ENCODE results near the gene FANCC. TPM values are rescaled to one million over a fixed set of nuclear protein-coding genes. Genes with fewer than 3 reads are reported as not detected.

FANCC gene
- total RNA-seq, 4 donors from 2014 or later, result 3.4 to 12.2 (median 5.6) TPM

DNA sequence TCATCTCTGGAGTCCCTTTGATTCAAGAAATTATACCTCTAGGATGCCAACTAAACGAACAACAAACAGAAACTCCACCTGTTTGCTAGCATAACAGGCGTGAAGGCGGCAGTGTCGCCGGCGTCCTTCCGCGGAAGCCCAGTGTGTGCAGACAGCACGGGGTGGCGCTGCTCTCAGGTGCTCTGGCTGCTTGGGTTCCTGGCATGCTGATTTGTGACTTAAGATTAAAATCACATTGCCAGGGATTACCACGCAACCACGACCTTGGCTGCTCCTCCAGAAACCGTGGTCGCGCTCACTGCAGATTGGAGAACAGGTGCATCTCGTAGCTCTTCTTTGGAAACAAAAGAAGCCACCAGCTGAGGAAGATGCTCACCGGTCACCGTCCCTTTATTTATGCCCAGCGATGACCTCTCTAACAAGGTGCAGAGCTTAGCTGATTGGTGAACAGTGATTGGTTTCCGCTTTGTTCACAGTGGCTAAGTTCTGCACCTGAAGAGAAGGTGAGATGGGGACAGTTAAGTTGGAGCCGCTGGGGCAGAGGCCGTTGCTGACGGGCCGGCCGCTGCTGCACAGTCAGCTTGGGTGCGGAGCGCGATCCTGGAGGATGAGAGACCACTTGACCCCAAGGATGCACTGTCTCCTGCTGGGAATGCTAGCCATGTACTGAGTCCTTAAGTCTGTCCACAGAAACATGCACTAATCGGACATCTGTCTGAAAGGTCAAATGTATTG is 232.3 kb downstream of the FANCC start:
- TF ChIP-seq, protein P1, sequence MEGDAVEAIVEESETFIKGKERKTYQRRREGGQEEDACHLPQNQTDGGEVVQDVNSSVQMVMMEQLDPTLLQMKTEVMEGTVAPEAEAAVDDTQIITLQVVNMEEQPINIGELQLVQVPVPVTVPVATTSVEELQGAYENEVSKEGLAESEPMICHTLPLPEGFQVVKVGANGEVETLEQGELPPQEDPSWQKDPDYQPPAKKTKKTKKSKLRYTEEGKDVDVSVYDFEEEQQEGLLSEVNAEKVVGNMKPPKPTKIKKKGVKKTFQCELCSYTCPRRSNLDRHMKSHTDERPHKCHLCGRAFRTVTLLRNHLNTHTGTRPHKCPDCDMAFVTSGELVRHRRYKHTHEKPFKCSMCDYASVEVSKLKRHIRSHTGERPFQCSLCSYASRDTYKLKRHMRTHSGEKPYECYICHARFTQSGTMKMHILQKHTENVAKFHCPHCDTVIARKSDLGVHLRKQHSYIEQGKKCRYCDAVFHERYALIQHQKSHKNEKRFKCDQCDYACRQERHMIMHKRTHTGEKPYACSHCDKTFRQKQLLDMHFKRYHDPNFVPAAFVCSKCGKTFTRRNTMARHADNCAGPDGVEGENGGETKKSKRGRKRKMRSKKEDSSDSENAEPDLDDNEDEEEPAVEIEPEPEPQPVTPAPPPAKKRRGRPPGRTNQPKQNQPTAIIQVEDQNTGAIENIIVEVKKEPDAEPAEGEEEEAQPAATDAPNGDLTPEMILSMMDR (IDR thresholded peaks at IDR 0.05; ENCODE audit: low read depth), result no peak

DNA sequence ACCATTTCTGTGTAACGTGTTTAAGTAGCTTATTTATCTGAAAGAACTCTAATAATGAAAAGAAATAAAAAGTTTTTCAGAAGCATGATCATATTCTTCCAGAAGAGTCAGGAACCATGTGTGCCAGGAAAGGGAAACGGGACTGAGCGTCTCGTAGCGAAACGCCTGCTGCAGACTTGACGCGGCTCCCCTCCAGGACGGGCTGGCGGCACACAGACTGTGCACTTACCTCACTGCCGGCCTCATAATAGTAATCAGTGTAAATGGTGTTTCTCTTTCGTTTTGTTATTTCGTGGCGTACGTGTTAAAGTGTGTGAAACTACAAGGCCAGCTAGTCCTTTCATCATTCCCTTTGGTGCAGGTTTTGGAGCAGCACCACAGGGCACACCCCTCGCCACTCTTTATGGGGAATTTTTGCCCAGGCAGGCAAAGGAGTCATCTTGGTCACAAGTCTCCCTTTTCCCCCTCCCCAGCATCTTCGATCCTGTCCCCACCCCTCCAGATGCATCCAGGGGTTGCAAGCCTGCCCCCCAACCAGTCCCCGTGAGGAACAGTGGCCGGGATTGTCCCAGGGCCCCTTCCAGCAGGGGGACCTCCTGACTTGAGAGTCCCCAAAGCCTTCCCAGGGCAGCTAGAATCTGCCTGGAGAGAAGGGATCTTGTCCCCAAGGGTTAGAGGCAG is 233.1 kb downstream of the FANCC start:
- TF ChIP-seq, protein P1 (IDR thresholded peaks at IDR 0.05; ENCODE audit: low read depth), result no peak

DNA sequence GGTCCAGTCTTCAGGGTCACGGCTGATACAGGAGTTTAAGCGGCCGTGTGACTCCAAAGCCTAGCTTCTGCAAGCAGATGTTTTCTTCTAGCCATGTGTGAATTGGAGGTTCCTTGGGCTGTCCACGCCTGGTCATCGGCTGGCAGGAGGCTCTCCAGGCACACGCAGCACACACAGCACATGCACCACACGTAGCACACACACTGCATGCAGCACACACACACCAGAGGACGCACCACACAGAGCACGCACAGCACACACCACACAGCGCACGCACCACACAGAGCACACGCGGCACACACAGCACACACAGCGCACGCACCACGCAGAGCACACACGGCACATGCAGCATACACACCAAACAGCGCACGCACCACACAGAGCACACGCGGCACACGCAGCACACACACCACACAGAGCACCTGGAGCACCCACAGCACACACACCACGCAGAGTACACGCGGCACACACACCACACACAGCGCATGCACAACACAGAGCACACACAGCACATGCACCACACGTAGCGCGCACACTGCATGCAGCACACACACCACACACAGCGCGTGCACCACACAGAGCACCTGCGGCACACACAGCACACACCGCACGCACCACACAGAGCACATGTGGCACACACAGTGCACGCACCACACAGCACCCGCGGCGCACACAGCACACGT is 234.3 kb downstream of the FANCC start:
- TF ChIP-seq, protein P1 (IDR thresholded peaks at IDR 0.05; ENCODE audit: low read depth), result no peak

DNA sequence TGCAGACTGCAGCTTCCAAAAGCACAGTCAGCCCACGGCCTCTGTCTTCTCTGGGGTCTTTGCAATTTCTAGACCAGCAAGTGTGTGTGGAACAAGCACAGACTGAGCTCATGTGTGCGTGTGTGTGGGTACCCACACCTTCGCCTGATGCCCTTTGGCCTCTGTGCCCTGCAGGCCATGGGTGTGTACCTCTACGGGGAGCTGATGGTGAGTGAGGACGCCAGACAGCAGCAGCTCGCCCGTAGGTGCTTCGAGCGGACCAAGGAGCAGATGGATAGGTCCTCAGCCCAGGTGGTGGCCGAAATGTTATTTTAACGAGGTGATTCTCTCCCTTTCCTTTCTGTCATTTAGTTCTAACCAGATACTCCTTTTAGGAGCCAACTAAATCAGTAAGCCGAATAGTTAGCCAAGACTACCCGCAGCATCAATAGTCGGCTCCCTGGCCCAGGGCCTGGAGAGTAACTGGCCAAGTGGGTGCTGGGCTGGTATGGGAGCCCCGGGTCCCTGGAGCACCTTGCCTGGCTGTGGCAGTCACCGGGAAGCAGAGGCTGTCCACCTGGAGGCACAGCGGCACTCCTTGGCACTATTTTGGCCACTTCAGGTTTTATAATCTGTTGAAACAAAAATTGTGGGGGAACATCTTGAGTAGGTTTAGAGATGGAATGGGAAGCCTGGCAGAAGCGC is 235.0 kb downstream of the FANCC start:
- TF ChIP-seq, protein P1 (IDR thresholded peaks at IDR 0.05; ENCODE audit: low read depth), result no peak

DNA sequence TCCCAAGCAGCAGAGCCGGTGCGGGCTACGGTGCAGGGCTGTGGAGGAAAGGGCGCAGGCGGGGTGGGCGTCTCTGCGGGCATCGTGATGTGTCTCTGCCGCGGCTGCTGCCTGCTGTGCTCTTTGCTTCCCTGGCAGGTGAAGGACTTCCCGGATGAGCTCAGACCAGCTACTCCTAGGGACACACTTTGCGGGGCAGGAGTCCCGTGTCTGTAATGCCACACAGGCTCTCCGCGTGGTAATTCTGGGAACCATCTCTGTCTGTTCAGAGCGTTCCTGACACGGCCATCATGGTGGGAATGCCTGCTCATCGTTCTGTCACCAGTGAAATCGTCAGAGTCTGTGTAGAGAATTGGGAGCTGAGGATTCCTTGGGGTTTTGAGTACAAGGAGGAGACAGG is 235.5 kb downstream of the FANCC start:
- TF ChIP-seq, protein P1 (IDR thresholded peaks at IDR 0.05; ENCODE audit: low read depth), result no peak

DNA sequence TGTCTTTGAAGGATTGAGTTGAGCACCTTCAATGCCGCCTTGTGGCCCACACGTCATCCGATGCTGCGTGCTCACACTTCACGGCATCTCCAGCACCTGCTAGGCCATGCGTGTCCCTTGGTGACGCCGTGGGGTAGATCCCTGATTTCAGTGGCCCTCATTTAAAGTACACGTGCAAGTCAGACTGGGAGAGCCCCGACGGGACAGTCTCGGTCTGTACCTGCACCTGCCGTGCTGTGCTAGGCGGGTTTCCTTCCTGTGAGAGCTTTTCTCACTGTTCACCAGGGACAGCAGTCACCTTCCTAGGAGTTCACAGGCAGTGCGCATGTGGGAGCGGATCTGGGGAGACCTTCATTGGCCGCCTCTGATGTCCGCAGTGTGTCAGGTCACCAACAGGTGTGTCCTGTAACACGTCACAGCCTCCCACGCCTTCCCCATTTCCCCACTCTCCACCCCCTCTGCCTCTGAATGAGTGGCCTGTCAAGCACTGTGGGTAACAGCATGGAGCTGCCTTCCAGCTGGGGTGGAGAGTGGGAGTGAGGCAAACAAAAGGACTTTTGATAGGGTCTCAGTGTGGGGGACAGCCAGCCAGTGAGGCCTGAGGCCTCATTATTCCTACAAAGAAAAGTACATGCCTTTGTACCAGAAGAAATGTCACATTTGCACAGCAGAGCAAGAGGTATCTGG is 236.4 kb downstream of the FANCC start:
- TF ChIP-seq, protein P1 (IDR thresholded peaks at IDR 0.05; ENCODE audit: low read depth), result no peak

Measured in subcutaneous adipose tissue (tissue), 4 donors.